Subcutaneous adipose tissue (tissue), 4 donors: ENCODE measurements around the gene RET. TPM values are rescaled to one million over a fixed set of nuclear protein-coding genes. Genes with fewer than 3 reads are reported as not detected.

Source experiments
- total RNA-seq, 4 donors: library from RNA; depleted of rRNA; stranded (reverse); fragments of >200 nt; gene quantifications; one replicate each; pipeline ENCODE4 v1.1.0, GENCODE V29; 2016
- TF ChIP-seq, protein P1 (sequence below): fragments of 450-650 bp; IDR thresholded peaks from one replicate; pipeline ENCODE4 v1.5.1; 2016; ENCODE audit warnings: low read depth, mild to moderate bottlenecking, control low read depth, antibody characterized with exemption, moderate library complexity

The RET gene
- total RNA-seq, 4 donors from 2014 or later: 0.19 to 1.9 (median 0.49) TPM

DNA sequence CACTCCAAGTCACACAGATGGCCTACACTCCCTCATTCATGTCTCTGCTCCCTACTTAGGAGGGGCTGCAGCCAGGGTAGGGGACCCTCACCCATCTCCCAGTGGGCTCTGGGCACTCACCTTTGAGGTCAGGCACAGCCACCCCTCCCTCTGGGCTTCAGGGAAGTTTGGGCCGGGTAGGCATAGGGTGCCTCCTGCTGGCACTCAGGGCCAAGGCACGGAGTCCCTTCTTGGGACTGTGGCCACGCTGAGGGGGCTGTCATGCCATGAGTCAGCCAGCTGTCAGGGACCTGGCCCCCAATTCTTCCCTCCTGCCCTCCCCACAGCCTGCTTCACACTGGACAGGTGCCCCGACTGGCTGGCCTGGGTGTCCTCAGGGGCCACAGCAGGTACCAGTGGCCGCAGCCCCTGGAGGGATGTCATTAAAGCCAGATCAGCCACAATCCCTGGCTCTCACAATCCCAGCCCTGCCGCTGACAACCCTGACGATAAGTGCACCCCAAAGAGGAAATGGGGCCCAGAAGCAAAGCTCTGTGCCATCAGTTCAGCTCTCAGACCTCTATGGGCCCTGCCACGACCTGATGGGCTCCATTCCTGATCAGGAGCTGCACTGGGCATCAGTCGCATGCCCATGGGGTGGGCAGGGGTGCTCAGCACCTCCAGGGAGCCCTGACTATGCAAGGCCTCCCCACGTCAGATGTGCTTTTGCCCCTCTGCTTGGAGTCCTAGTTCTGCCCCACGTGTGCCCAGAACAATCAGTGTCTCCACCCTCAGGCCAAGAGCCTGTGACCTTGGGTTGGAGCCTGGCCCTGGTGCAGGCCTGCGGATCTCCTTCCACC is 34.1 kb upstream of the RET start:
- TF ChIP-seq, protein P1, sequence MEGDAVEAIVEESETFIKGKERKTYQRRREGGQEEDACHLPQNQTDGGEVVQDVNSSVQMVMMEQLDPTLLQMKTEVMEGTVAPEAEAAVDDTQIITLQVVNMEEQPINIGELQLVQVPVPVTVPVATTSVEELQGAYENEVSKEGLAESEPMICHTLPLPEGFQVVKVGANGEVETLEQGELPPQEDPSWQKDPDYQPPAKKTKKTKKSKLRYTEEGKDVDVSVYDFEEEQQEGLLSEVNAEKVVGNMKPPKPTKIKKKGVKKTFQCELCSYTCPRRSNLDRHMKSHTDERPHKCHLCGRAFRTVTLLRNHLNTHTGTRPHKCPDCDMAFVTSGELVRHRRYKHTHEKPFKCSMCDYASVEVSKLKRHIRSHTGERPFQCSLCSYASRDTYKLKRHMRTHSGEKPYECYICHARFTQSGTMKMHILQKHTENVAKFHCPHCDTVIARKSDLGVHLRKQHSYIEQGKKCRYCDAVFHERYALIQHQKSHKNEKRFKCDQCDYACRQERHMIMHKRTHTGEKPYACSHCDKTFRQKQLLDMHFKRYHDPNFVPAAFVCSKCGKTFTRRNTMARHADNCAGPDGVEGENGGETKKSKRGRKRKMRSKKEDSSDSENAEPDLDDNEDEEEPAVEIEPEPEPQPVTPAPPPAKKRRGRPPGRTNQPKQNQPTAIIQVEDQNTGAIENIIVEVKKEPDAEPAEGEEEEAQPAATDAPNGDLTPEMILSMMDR: no peak

DNA sequence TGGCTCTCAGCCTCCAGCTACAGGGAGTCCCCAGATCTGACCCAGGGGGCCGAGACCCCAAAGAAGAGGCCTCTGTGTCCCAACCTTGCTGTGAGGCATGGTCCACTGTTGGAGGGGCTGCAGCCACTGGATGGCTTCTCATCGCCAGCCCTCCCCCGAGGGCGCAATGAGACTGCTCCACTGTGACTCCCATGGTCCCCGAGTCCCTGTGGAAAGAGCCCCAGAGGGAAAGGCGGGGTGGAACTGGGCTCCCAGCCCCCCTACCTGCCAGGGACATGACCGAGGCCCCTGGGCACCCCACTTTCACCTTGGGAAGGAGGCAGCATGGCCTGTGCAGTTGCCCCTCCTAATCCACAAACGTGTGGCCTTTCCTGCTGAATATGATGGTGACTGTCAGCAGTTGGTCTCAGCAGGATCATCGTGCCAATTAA is 33.5 kb upstream of the RET start:
- TF ChIP-seq, protein P1: no peak

DNA sequence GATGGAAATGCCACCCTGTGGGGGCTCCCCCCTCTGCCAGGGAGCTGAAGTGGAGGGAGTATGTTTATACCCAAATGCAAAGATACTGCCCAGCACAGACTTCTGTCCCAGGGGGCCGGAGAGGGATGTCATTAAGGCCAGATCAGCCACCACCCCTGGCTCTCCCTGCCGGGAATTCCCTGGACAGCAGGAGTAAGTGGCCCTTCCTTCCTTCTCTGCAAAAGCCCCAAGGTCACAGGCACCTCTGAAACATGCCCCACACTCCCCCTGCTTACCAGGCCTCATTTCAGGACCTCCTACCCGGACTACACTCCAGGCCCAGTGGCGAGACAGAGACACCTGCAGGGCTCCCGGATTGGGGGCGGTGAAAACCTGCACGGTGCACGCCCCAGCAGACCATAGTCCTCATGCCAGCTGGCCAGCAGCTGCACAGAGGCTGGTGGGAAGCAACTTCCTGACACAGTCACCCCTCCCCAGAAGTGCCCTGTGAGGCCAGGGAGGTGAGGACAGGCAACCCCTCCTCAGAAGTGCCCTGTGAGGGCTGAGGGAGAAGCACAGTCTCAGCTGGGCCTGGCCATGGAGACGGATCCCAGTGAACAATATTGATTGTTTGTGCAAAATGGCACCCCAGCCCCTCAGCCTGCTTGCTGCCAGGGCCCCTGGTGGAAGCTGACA is 33.0 kb upstream of the RET start:
- TF ChIP-seq, protein P1: no peak

DNA sequence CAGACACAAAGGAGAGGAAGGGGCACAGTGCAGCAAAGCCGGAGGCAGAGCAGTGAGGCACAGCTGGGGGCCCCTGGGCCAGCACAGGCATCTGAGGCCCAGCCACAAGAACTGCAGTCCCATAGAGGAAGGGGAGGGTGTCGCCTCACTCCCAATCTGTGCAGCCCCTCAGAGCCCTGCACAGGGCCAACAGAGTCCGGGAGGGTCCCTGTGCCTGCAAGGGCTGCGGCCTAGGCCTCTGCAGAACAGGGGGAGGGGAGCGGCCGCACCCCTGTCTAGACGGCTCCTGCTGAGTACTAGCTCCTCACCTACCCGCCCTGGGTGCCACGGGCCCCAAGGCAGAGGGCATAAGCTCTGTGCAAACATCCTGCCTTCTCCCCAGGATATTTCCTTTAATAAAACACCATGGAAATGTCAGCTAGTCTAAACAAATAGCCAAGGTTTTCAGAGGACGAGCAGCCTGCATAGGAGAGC is 32.4 kb upstream of the RET start:
- TF ChIP-seq, protein P1: no peak

DNA sequence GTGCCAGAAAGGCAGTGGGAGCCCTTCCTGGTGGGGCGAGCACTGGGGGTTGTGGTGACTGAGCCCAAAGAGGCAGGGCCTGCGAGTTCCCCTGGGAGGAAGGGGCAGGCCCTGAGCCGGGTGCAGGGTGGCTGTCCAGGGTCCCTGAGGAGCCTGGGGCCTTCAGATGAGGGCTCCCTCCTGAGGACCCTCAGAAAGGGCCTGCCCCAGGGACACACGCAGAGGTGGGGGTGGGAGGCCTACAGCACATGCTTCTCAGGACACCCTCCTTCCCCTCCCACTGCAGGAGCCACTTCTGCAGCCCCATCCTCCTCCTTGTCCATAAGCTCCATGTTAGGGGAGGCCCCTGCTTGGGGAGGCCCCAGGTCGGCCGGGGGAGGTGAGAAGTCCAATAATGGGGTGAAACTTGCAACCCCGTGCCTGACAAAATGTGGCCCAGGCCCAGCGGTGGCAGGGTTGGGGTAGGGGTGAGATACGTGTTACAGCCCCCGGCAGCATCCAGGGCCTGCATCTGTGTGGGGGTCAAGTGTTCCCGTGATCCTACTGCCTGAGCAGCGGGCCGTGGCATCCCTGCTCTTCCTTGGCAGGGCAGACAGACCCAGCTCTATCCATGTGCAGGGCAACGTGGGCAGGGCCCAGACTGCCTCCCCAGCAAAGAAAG is 31.8 kb upstream of the RET start:
- TF ChIP-seq, protein P1: no peak

DNA sequence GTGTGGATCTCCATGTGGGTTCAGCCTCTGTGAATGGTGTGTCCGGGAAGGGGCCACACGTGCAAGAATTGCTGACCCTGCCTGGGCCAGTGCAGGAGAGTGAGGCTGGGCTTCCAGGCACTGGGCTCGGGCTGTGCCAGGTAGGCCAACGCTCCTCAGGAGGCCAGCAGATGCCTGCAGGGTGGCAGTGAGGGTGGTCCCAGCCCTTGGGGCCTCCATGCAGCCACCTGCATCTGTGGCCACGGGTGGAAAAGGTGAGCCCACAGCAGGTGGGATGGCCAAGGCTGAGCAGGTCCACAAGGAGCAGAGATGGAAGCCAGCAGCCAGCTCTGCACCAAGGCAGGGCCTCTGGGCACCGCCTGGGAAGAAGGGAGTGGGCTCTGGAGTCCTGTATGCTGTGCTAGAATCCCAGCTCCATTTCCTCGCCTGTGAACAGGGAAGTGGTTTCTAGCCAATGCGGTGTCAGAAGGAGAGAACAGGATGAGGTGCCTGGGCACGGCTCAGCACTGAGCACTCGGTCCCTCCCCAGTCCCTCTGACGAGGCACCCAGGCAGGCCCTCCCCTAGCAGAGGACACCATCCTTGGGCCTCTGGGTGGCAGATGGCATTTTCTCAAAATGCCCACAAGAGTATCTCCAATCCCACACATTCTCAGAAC is 31.1 kb upstream of the RET start:
- TF ChIP-seq, protein P1: no peak
